CD14-positive monocyte (primary cell): ENCODE measurements around the gene NUDCD3. TPM values are rescaled to one million over a fixed set of nuclear protein-coding genes. Genes with fewer than 3 reads are reported as not detected.

Source experiments
- DNase-seq, 3 donors: peaks; one replicate each; pipeline ENCODE4 v3.0.0-alpha.2; 2011 to 2022
- H2AFZ ChIP-seq: 2 replicates; pipeline ENCODE4 v1.6.0; 2012; ENCODE audit warnings: mild to moderate bottlenecking, low read depth, low read length, inconsistent platforms; ENCODE audit not compliant: insufficient read depth, poor library complexity, severe bottlenecking
- H3K27ac ChIP-seq, 2 donors: 1 replicate in 1 of 2; 2 replicates in 1 of 2; pipeline ENCODE4 v1.5.1; 2012 to 2013; ENCODE audit warnings: low read length in 2 of 2, control low read depth in 1 of 2, inconsistent platforms in 1 of 2, low read depth in 1 of 2, mild to moderate bottlenecking in 1 of 2
- H3K27me3 ChIP-seq, 2 donors: one replicate each; pipeline versions ENCODE4 v1.6.0 to v1.6.1; 2011 to 2013; ENCODE audit warnings: low read length in 2 of 2; ENCODE audit not compliant: control insufficient read depth in 2 of 2, insufficient read depth in 2 of 2
- H3K36me3 ChIP-seq, 2 donors: replicated peaks in 1 of 2; 1 replicate in 1 of 2; 2 replicates in 1 of 2; pipeline versions ENCODE4 v1.5.1 to v1.6.1; 2012 to 2013; ENCODE audit warnings: low read length in 2 of 2, control low read depth in 1 of 2, inconsistent platforms in 1 of 2, mild to moderate bottlenecking in 1 of 2; ENCODE audit not compliant: insufficient read depth in 2 of 2, control insufficient read depth in 1 of 2
- H3K4me1 ChIP-seq, 2 donors: 1 replicate in 1 of 2; 2 replicates in 1 of 2; pipeline versions ENCODE4 v1.5.1 to v1.6.1; 2012 to 2013; ENCODE audit warnings: low read length in 2 of 2, control low read depth in 1 of 2, inconsistent platforms in 1 of 2, mild to moderate bottlenecking in 1 of 2, moderate library complexity in 1 of 2; ENCODE audit not compliant: insufficient read depth in 2 of 2, control insufficient read depth in 1 of 2
- H3K4me2 ChIP-seq: replicated peaks from 2 replicates; pipeline ENCODE3; 2012; ENCODE audit warnings: low read length, moderate library complexity, mild to moderate bottlenecking; ENCODE audit not compliant: poor library complexity, severe bottlenecking; ENCODE audit errors: extremely low read depth
- H3K4me3 ChIP-seq, 3 experiments: fragments of 200-600 bp in 1 of 3; sonication (generic) in 1 of 3; replicated peaks in 1 of 3; 1 replicate in 2 of 3; 2 replicates in 1 of 3; pipeline ENCODE4 v1.5.1; 2011 to 2013; ENCODE audit warnings: low read length in 3 of 3, mild to moderate bottlenecking in 3 of 3, control low read depth in 2 of 3, low read depth in 2 of 3, inconsistent platforms in 1 of 3, moderate library complexity in 1 of 3
- H3K79me2 ChIP-seq: 2 replicates; pipeline ENCODE4 v1.6.0; 2012; ENCODE audit warnings: mild to moderate bottlenecking, control low read depth, inconsistent platforms, low read length, moderate library complexity; ENCODE audit not compliant: insufficient read depth
- H3K9ac ChIP-seq: 2 replicates; pipeline ENCODE4 v1.6.0; 2017; ENCODE audit warnings: low read length, mild to moderate bottlenecking; ENCODE audit not compliant: insufficient read depth, poor library complexity, severe bottlenecking
- H3K9me3 ChIP-seq, 2 donors: replicated peaks in 1 of 2; 1 replicate in 1 of 2; 2 replicates in 1 of 2; pipeline versions ENCODE4 v1.5.1 to v1.6.1; 2012 to 2013; ENCODE audit warnings: low read length in 2 of 2, control low read depth in 1 of 2; ENCODE audit not compliant: control insufficient read depth in 1 of 2, insufficient read depth in 1 of 2
- H4K20me1 ChIP-seq: 2 replicates; pipeline ENCODE4 v1.6.0; 2012; ENCODE audit warnings: mild to moderate bottlenecking, low read length, control low read depth, moderate library complexity; ENCODE audit not compliant: insufficient read depth
- H3K27ac Mint-ChIP-seq, 7 donors: one replicate each; pipeline ENCODE4 v1.8.0; 2020; ENCODE audit warnings: mild to moderate bottlenecking in 7 of 7, mixed read lengths in 7 of 7, moderate library complexity in 6 of 7, inconsistent platforms in 2 of 7
- H3K27me3 Mint-ChIP-seq, 3 donors: one replicate each; pipeline ENCODE4 v1.8.0; 2021 to 2022; ENCODE audit warnings: low read depth in 3 of 3, mild to moderate bottlenecking in 3 of 3, mixed read lengths in 3 of 3, moderate library complexity in 3 of 3, inconsistent platforms in 1 of 3
- H3K36me3 Mint-ChIP-seq, 2 donors: one replicate each; pipeline ENCODE4 v1.8.0; 2020; ENCODE audit warnings: mixed read lengths in 2 of 2, inconsistent platforms in 1 of 2, mild to moderate bottlenecking in 1 of 2
- H3K4me1 Mint-ChIP-seq: one replicate; pipeline ENCODE4 v1.8.0; 2020; ENCODE audit warnings: mild to moderate bottlenecking, mixed read lengths
- H3K4me3 Mint-ChIP-seq, 2 donors: one replicate each; pipeline ENCODE4 v1.8.0; 2020; ENCODE audit warnings: mild to moderate bottlenecking in 2 of 2, mixed read lengths in 2 of 2, moderate library complexity in 1 of 2
- H3K9me3 Mint-ChIP-seq, 7 donors: one replicate each; pipeline ENCODE4 v1.8.0; 2020 to 2022; ENCODE audit warnings: mixed read lengths in 7 of 7, mild to moderate bottlenecking in 6 of 7, moderate library complexity in 6 of 7, inconsistent platforms in 2 of 7
- CTCF ChIP-seq: fragments of 200-600 bp; IDR thresholded peaks from one replicate; pipeline ENCODE4 v1.8.0; 2022; ENCODE audit warnings: antibody characterized with exemption, mild to moderate bottlenecking
- WGBS: methylation state at CpG from one replicate; pipeline ENCODE4 v1.1.5; 2013; ENCODE audit warnings: missing lambda C conversion rate; ENCODE audit not compliant: insufficient coverage; 5-methylcytosine and 5-hydroxymethylcytosine counted together
- intact Hi-C, 2 donors: fragments of 100-400 bp; cut with micrococcal nuclease; formaldehyde crosslinking; loops; one replicate each; pipeline versions ENCODE4 v1.15.0 to v1.15.1; 2023
- polyA plus RNA-seq, 3 donors: library from polyadenylated mRNA; depleted of rRNA in 1 of 3; unstranded in 2 of 3; stranded (reverse) in 1 of 3; fragments of 300-500 nt in 2 of 3; fragments of >200 nt in 1 of 3; fragmentation: Illumina TruSeq in 2 of 3; gene quantifications; 1 replicate in 2 of 3; 2 replicates in 1 of 3; pipeline ENCODE4 v1.2.3, GENCODE V29; 2012 to 2021

Gene NUDCD3
- polyA plus RNA-seq, 3 donors: 13.6 to 26.5 (median 21.6) TPM

GRCh38 chr7:44338600-44338999, 151.9 kb downstream of the NUDCD3 start:
- Mint-ChIP-seq H3K4me3 (no peak overlapping the region), H3K36me3 (no peaks in the 10 kb centered on the region), H3K27ac (no peak overlapping the region), H3K4me1 (no peaks in the 10 kb centered on the region), H3K9me3 (peaks cover 0 to 13% (median 6%) of the 10 kb centered on the region in 7 donors), H3K27me3 (peaks cover 1 to 4% (median 2%) of the 10 kb centered on the region in 3 donors)
- Histone ChIP-seq H3K4me1 (no peaks in the 10 kb centered on the region), H4K20me1 (no peaks in the 10 kb centered on the region), H2AFZ (no peak overlapping the region), H3K36me3 (no peaks in the 10 kb centered on the region), H3K4me3 (no peak overlapping the region), H3K9me3 (peaks cover 0 to 5% of the 10 kb centered on the region in 2 donors), H3K79me2 (no peaks in the 10 kb centered on the region), H3K4me2 (no peak overlapping the region), H3K9ac (no peak overlapping the region), H3K27ac (no peak overlapping the region), H3K27me3 (no peaks in the 10 kb centered on the region)
- no peak for TF ChIP-seq CTCF
- DNase-seq: peak; percentile 3 to 43 (median 3)
- 100% methylated on average over 1 of the region's 3 CpGs for WGBS
- intact Hi-C loops: no loop called here

- intact Hi-C loops: no loop called here
- no peaks in the 10 kb centered on the region for H3K4me1 Mint-ChIP-seq
- 93% methylated on average over 9 of the region's 11 CpGs for WGBS
- peaks cover 0 to 8% (median 2%) of the 10 kb centered on the region in 7 donors for H3K9me3 Mint-ChIP-seq
- H3K9ac ChIP-seq: no peak overlapping the region
- no peak overlapping the region for H3K4me2 ChIP-seq
- H3K79me2 ChIP-seq: no peaks in the 10 kb centered on the region
- H3K27me3 Mint-ChIP-seq: peaks cover 2 to 5% (median 4%) of the 10 kb centered on the region in 3 donors
- H4K20me1 ChIP-seq: no peaks in the 10 kb centered on the region
- no peak for DNase-seq
- H3K4me1 ChIP-seq: no peaks in the 10 kb centered on the region
- H3K36me3 ChIP-seq: no peaks in the 10 kb centered on the region
- no peaks in the 10 kb centered on the region for H3K9me3 ChIP-seq
- H3K27ac Mint-ChIP-seq: no peak overlapping the region
- H3K27me3 ChIP-seq: no peaks in the 10 kb centered on the region
- TF ChIP-seq CTCF: no peak
- H2AFZ ChIP-seq: no peak overlapping the region
- no peak overlapping the region for H3K4me3 Mint-ChIP-seq
- no peak overlapping the region for H3K27ac ChIP-seq
- H3K4me3 ChIP-seq: no peak overlapping the region
- H3K36me3 Mint-ChIP-seq: no peaks in the 10 kb centered on the region
Measured at GRCh38 chr7:44336491-44336890, 154.0 kb downstream of the NUDCD3 start.
